Left renal pelvis (tissue), 4 donors: ENCODE results near the gene SH3RF3. TPM values are rescaled to one million over a fixed set of nuclear protein-coding genes. Genes with fewer than 3 reads are reported as not detected.

Source experiments
- DNase-seq, 4 donors: peaks; one replicate each; pipeline ENCODE4 v3.0.0-alpha.2; 2013; ENCODE audit warnings: low read depth in 4 of 4, low spot score in 3 of 4
- polyA plus RNA-seq, 4 donors: library from polyadenylated mRNA; unstranded; fragments of 120-200 nt; gene quantifications; one replicate each; pipeline ENCODE4 v1.2.1, GENCODE V29; 2013; ENCODE audit not compliant: insufficient read length in 4 of 4

Gene SH3RF3
- polyA plus RNA-seq, 4 donors: 4.7 to 5.5 (median 5.2) TPM

DNA sequence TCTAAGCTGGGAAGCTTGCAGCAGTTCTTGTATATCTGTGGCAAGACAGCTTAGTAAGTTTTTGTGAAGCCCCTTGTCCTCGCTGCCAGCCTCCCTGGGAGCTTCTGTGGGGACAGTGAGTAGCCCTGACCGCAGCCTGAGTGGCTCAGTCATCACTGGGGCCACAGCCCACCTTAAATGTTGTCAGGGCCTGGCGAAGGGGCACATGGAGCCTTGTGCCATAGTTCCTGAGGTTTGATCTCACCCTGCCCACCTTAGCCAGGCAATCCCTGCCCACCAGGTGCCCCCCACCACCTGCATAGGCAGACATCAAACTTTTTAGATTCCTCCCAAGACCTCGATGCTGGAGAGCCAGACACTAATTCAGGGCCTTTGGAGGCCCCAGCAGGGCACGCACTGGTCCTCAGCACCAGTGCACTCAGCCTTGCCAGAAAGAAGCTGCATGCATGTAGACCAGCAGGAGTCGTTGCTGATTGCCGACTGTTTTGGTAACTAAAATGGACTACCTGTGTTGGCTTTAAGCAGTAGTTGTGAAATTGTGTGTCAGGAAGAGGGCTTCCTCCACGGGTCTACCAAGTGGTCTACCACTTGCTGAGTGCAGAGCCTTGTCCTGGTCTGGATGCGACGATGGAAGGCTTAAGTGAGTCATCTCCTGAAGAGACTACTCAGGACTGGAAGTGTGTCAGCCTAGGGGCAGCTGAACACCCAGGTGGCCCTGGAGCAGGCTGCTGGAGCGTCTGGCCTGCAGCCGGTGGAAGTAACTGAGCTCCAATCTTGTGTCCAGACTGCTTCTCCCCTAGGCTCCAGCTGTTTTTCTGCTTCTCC lies 251.7 kb downstream of the SH3RF3 start:
- DNase-seq: no peak

DNA sequence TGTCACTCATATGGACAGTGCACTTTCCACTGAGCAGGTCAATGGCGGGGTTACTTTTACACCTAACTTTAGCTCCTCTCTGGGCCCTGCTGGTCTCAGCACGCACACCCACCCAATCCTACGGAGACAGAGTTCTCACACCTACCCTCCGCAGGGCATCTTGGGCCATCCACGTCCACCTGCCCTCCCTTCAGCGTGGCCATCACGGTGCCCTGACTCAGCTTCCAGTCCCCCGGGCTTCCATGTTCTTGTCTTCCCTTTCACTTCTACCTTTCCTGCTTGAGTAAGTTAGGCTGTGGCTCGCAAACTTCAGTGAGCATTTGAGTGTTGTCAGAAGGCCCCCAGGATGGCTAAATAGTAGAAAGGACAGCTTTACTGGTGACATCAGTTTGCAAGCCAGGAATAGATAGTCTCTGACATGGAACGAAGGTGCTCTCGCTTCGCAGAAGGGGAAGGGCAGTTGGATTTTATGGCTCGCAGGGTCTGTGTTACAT lies 252.4 kb downstream of the SH3RF3 start:
- no peak for DNase-seq

DNA sequence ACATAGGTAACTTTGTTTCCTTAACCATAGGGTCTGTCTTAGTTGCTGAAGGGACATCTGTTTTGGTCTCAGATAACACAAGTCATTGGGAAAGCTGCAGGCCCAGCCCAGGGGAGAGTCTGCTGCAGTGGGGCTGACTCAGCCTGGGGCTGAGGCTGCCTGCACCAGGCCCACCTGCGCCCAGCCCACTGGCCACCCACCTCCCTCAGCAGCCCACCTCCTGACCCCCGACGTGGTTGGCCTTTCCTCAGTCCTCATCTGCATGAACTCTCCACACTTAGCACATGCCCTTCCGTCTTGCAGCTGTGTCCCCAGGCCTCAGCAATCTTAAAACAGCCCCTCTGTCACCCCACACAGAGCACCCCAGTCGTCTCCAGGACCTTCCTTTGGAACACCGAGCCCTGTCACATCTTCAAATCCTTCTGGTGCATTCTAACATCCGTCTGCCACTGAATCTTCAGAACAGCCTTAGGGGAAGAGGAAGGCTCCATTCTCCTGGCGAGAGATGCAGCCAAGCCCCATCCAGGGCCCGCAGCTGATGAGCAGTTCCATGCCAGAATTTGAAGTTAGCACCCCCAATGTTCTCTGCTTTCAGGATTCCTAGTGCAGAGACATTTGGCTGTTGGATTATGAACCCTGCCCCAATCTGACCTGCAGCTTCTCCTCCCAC lies 253.4 kb downstream of the SH3RF3 start:
- no peak for DNase-seq

DNA sequence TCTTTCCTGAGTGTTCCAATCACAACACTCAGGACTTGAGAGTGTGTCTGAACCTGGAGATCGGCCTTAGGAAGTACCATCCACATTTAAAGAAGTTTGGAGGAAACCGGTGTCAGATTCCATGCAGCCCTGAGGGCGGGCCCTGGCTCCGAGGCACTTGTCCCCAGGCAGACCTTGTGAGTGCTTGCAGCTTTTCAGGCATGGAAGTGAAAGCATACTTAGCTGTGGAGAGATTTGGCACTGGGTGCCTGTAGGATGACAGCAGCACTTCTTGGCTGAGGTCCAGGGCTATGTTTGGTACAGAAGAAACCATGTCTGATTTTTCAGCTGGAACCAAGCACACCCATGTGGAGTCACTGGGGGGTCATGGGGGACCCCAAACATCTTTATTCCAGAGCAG lies 253.9 kb downstream of the SH3RF3 start:
- no peak for DNase-seq

DNA sequence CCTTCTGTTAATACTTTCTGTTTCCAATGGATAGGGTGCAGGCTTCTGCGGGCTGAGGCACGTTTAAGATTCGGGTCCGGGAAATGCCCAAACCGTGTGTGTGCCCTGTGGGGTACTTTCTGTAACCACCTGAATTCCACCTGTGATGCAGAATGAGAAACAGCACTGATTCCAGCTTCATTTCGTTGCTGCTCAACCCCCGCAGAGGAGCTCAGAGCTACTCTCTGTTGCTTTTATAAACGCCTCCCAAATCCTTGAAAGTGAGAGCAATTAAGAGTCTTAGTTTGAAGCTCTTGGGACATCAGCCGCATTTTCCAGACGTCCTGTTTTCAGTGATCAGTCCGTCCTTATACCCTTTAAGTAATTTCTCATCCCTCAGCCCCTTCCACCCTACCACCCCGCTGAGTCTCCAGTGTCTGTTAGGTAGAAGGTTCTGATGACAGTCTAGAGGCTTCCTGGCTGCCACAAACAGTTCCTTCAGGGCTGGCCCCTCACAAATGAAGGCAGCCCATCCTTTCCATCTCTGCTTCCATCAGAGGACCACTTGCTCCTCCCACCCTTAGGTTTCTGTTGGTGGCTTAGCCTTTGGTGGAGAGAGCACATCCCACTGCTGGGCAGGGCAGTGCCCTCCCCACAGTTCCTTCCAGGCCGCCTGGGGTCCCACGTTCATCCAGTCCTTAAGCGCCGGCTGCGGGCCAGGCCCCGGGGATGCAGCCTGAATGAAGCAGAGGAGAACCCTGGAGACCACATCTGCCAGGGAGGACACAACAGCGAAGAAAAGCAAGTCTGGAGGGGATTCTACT lies 254.7 kb downstream of the SH3RF3 start:
- no peak for DNase-seq

DNA sequence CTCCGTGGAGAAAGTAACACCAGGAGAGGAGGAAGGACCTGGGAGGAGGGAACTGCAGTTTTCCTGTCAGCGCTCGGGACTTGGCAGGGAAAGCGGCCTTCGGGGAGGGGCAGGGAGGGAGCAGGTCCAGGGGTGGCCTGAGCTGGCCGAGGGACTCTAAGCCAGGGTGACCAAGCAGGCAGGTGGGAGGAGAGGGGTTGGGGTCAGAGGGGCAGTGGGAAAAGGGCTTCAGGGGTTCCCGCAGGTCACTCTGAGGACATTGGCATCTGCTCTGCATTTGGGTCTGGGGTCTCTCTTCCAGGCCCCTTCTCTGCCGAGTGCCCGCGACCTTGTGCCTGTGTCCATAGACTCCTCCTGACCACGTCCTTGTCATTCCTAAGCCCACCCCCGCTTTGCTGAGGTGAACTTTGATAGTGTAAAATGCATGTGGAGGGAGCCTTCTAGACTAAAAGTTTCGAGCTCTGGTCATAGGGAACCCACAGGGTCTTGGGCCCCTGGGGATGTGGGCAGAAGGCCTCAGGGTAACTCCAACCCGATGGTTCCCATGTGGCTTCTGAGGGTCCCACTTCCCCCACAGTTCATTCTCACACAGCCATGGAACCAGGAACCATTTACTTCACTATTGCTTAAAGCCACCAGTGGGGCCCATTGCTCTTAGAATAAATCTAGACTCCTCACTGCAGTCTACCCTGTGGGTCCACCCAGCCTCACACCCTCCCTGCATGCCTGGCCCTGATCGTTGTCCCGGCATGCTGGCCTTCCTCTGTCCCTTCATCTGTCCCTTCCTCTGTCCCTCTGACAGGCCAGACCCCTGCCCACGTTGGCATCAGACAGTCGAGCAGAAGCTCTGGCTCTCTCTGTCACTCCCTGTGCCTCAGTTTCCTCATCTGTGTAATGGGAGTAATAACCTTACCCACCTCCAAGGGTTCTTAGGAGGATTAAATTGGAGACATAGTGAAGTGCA lies 255.6 kb downstream of the SH3RF3 start:
- DNase-seq: no peak

DNA sequence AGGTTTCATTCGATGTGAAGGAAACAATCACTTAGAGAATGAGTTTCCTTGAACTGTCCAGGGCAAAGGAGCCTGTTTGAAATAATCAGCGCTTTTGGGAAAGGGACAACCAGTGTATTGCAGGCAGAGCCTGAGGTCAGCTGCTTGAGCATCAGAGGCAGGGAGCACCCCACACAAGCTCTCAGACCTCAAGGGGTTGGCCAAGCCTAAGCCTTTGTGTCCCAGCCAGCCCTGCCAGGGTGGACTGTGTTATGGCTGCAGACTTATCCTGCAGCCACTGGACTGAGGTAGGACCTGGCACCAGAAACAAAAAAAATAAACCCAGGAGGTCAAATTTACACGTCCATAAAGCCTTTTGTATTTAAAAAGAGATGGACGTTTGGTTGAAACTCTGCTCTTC lies 256.5 kb downstream of the SH3RF3 start:
- DNase-seq: no peak

DNA sequence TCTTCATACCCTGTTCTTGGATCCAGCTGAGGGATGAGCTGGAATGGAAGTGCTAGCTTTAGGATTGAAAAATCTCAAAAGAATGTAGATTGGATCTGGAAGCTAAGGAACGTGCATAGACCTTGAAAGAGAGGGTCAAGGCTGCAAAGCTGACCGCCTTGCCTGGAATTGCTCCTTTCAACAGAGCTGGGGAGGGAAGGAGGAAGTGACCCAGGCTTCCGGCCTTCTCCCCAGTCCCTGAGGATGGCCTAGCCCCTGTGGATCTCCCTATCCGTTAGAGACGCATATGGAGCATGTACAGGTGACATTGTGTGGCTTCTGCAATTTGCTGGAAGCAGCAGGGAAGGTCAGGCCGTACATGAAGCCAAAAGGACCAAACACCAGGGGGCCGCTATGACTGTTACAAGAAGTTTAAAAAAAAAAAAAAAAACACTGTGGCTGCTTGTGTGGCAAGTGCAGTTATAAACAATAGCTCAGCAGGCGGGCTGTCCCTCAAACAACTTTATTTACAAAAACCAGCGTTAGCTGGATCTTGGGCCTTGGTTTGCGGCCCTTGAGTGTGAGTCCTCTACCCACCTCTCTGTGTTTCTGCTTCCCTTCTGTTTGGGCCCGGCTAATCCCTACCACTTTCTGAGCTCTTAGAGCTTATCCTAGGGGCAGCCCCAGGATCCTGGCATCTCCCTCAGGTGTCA lies 257.1 kb downstream of the SH3RF3 start:
- no peak for DNase-seq

DNA sequence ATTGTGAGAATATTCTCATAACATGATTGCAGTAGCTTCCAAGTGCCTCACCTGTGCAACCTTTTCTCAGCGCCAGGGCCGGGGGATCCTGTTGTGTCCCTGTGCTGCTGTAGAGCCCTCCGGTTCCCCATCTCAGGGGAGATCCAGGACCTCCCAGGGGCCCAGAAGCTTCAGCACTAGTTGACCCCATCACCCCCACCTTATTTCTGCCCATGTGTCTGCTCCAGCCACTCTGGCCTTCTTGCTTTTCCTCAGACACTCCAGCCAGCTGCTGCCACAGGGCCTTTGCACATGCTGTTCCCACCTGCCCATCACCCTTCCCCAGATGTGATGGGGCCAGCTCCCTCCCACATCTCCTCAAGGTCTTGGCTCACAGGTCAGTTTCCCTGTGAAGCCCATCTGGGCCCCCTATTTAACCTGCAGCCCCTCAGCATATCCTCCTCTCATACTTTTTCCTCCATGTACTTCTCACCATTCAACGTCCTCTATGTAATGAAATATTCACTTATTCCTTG lies 258.3 kb downstream of the SH3RF3 start:
- no peak for DNase-seq

DNA sequence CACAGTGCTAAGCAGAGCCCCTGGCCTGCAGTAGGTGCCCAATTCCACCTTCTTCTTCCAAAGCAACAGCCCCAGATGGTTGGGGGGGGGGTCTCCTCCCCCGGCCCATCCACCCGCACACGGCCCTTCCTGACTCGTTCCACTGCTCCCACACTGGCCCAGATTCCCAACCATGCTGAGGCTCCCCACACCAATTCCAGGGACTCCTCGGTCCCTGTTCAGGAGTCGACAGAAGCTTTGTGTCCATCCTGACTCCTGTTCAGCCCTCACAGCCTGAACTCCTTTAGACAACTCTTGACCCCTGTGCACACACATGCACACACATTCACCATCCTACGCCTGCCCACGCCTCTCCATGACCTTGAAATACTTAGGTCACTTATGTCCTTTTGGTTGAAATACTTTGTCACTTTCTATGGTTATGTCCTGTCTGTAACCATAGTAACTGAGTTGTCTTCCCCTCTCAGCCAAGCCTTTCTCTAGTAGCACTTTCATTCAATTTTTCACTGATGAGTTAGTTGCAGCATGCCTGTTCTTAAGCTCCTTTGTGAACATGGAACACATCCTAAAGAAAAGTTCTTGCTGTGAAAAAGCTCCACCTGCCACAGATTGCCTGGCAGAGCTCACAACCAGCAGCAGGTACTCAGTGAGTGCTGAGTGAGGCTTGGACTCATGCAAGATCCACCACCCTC lies 258.9 kb downstream of the SH3RF3 start:
- no peak for DNase-seq

DNA sequence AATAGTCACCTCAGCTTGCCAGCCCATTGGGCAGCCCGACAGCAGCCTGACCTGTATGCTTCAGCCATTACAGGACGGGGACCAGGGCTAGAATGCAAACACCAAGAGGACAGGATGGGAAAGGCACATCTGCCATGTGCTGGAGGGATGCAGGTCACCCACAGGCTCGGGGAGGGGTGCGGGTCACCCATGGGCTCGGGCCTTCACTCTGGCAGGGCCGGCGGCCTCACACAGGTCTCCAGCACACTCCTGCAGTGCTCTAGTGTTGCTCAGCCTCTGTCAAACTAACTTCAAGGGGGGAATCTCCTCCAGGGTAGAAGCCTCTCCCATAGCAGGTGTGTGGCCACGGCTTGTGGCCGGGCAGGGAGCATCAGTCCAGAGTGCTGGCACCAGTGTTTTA lies 262.2 kb downstream of the SH3RF3 start:
- DNase-seq: no peak

DNA sequence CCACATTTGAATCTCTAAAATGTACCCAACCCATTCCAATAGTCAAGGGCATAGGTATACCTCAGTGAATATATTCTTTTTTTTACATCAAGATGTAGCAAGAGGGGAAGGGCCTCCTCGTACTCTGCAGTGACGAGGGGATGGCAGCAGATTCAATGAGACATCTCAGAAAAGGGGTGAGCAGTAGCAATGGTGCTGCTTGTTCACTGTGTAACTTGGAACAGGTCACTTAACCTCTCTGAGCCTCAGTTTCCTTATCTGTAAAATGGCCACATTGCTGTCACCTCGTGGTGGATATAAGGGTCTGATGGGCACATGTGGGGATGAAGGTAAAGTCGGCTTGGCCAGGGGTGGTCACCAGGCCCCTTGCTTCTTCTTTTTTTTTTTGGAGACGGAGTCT lies 263.1 kb downstream of the SH3RF3 start:
- DNase-seq: no peak

DNA sequence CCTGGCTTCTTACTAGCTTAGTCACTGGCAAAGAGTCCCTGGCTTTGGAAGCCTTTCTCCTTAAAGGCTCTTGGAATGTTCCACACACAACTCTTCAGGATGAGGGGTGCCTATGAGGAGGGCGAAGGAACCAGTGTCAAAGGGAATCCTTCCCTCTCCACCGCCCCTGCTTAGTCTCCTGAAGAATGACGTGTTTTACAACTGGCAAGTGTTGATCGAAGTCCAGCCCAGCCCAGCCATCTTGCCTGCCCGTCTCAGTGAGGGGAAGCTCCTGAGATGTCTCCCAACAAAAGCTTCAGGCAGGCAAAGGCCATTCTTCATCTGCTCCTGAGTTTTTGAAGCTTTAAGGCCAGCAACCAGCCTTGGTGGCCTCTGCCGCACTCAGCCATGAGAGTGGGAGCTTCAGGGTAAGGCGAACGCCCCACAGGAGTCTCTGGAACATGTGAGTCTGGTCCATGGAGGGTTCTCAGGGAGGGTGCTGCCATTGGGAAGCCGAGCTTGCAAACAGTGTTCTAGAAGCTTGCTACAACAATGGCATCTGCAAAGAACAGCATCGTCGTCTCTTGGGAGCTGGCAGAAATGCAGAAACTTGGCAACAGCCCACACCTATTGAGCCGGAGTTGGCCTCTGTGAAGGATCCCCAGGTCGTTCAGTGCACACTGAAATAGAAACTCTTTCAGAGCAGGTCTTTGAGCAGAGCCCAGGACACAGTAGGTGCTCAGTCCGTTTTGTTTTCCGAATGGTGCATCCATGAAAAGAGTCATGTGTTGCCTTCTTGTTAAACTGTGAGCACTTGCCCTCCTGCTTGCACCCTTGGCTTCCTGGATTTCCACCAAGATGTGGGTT lies 264.0 kb downstream of the SH3RF3 start:
- DNase-seq: no peak

DNA sequence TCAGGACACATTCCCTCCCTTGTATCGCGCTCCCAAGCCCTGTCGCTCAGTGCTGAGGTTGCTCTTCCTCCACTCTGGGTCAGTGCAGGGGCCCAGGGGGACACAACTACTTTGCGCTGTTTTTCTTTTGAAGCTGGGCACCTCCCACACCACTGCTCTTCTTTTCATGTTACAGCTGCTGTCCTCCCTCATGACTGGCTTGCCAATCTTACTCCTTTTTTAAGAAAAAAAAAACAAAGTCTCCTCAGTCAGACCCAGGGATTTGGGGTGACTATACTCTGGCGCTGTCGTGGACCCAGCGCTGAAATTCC lies 264.6 kb downstream of the SH3RF3 start:
- DNase-seq: no peak

DNA sequence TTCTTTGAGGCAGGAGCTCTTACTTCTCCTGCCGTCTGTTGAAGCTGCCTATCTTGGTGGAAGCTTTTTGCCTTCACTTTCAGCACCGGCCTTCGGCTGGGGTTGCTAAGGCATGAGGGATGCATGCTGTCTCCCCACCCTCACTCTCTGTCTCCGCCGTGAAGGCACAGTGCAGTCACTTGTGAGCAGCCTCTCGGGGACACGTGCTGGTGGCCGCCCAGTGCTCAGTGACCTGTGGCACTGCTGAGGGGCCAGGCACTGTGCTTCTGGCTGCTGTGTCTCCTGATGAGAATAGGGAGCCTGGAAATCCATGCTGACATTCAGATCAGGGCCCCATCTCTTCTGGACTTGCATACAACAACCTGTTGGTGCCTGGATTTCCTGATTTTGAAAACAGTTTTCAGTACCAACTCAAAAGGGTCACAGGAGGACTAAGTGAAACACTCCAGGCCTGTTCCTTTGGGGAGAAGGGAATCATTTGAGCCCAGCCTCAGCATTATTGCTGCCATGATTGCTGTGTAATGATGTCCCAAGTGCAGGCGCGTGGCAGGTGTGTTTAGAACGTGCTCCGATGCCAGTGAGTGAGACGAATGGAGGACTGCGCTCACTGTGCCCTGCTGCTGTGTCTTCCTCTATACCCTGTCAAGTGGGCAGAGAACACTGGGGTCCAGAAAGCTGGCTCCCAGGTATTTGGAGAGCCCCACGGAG lies 266.6 kb downstream of the SH3RF3 start:
- DNase-seq: no peak

DNA sequence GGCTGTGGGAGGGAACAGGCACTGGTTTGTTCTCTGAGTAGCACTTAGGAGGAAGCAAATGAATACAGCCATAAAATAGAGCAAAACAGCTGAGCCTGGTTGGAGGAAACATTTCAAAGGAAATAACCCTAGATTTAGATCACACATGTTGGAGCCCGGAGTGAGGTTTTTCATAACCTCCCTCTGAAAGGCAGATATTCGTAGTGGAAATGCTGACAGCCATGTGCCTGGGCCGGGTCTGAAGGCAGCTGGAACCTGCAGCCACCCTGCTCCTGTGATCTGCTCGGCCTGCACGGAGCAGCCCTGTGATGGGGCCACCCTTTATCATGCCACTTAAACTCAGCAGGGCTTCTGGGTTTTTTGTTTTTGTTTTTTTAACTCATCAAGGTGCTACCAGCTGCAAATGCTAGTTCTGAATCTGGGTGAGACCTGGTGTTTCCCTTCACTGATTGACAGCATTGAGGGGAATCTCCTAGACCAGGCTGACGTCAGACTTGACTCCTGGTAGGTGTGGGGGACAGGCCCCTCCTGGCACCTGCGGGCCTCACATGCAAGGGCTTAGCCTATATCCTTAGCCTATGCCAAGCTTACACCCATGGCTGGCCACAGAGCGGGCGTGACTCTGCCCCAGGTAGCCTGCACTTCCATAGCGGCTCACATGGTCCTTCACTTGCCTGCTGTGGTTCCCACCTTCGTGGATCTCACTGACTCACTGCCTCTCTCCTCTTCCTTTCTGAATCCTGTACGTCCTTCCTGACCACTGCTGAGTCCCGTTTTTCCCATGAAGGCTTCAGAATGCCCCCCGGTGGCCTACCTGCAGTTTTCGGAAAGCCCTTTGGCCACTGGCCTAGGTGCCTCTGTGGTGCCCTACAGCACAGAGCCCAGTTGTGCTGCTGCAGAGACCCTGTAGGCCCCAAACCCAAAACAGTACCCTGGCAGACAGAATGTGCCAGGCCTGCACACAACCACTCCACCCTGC lies 267.5 kb downstream of the SH3RF3 start:
- DNase-seq: no peak
